Subcutaneous abdominal adipose tissue (tissue), 5 donors: ENCODE results near the gene LPCAT2.

Experiments
- H3K27ac ChIP-seq: one replicate; pipeline ENCODE4 v1.7.0; 2013; ENCODE audit warnings: low read depth, mild to moderate bottlenecking, inconsistent platforms, low read length, moderate library complexity
- H3K27me3 ChIP-seq, 5 donors: one replicate each; pipeline ENCODE4 v1.7.0; 2013; ENCODE audit warnings: low read length in 5 of 5, inconsistent platforms in 1 of 5; ENCODE audit not compliant: control insufficient read depth in 5 of 5, insufficient read depth in 4 of 5
- H3K36me3 ChIP-seq, 5 donors: one replicate each; pipeline ENCODE4 v1.7.0; 2013; ENCODE audit warnings: low read length in 5 of 5; ENCODE audit not compliant: control insufficient read depth in 5 of 5, insufficient read depth in 5 of 5
- H3K4me1 ChIP-seq, 5 donors: one replicate each; pipeline ENCODE4 v1.7.0; 2013; ENCODE audit warnings: low read length in 5 of 5, mild to moderate bottlenecking in 3 of 5, moderate library complexity in 1 of 5; ENCODE audit not compliant: control insufficient read depth in 5 of 5, insufficient read depth in 5 of 5
- H3K4me3 ChIP-seq, 5 donors: one replicate each; pipeline ENCODE4 v1.7.0; 2013; ENCODE audit warnings: low read length in 5 of 5, low read depth in 1 of 5
- H3K9ac ChIP-seq, 5 donors: one replicate each; pipeline ENCODE4 v1.7.0; 2013; ENCODE audit warnings: low read length in 5 of 5, mild to moderate bottlenecking in 4 of 5, moderate library complexity in 3 of 5
- H3K9me3 ChIP-seq, 5 donors: one replicate each; pipeline ENCODE4 v1.7.0; 2013; ENCODE audit warnings: low read length in 5 of 5; ENCODE audit not compliant: control insufficient read depth in 5 of 5
- donor health status: healthy.
- donor health status: healthy.
- donor health status: healthy.
- donor health status: healthy.
- donor health status: healthy.

Gene LPCAT2

DNA sequence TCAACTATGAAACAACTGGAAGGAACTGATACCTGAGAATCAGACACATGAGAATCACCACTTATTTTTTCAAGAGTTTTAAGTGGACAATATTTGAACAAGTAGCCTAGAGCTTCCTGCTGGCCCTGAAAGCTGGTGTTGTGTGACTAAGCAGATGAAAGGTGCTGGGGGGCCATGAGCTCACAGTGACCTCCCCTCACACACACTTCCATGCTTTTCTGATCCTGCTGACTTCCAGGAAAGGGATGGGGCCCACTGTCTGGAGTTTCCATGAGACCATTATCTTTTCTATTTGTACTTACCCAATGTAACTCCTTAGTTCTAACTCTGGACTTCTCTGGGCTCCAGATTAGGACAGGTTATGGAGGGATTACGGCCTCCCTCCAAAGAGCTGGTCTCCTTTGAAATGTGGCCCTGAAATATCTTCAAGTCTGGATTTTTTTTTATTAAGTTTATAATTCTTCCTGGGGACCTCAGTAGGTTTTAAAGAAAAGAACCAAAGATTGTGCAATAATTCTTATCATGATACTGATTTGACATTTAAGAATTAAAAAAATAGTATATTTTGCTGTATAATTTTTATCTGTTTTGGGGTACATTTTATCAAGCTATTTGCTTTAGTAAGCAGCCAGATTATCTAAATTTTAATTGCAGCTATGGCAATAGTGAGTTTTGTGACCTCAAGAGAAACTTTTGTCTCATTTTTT is 62.5 kb downstream of the LPCAT2 start:
- Histone ChIP-seq H3K4me3 (no peak overlapping the region), H3K4me1 (peaks cover 4 to 39% (median 31%) of the 10 kb centered on the region in 5 donors), H3K27me3 (no peaks in the 10 kb centered on the region), H3K9ac (no peak overlapping the region), H3K36me3 (no peaks in the 10 kb centered on the region), H3K27ac (no peak overlapping the region), H3K9me3 (no peaks in the 10 kb centered on the region)

DNA sequence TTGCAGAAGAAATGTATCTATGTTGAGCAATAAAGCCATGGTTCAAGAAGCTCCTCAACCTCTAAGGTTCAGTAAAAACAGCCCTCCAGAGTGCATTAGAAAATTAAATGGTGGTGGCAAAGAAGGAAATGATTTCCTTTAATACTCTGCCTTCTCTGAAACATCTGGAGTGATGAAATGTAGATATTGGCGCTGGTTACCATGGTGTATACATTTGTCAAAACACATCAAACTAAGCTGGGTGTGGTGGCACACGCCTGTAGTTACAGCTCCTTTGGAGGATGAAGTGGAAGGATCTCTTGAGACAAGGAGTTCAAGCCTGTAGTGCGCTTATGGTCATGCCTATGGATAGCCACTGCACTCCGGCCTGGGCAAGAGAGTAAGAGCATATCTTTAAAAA is 63.6 kb downstream of the LPCAT2 start:
- Histone ChIP-seq H3K36me3 (no peaks in the 10 kb centered on the region), H3K9ac (no peak overlapping the region), H3K27me3 (no peaks in the 10 kb centered on the region), H3K4me1 (peaks cover 2 to 39% (median 31%) of the 10 kb centered on the region in 5 donors), H3K9me3 (no peaks in the 10 kb centered on the region), H3K4me3 (no peak overlapping the region), H3K27ac (no peak overlapping the region)

DNA sequence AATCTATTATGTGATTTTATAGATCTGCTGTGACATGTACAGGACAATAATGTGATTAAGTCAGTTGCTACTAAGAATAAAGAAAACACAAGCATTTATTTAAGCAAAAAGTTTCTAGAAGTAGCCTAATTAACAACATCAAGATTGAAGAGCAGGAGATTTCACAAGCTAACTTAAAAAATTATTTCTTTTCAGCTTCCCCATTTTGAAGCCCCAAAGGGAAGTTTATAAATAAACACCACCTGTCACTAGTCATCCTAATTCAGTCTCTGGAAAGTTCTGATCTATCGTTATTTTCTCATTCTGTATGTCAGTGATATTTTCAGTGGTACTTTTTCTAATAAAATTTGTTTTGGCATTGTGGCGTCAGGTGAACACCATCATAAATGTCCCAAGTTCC is 65.9 kb downstream of the LPCAT2 start:
- Histone ChIP-seq H3K4me3 (no peak overlapping the region), H3K4me1 (peaks cover 0 to 21% (median 15%) of the 10 kb centered on the region in 5 donors), H3K9me3 (no peaks in the 10 kb centered on the region), H3K27ac (no peak overlapping the region), H3K9ac (no peak overlapping the region), H3K36me3 (peaks cover 0 to 11% (median 5%) of the 10 kb centered on the region in 5 donors), H3K27me3 (no peaks in the 10 kb centered on the region)

- Histone ChIP-seq H3K4me1 (peaks cover 0 to 21% (median 15%) of the 10 kb centered on the region in 5 donors), H3K36me3 (peaks cover 0 to 14% (median 6%) of the 10 kb centered on the region in 5 donors), H3K9ac (no peak overlapping the region), H3K27ac (no peak overlapping the region), H3K4me3 (no peak overlapping the region), H3K9me3 (no peaks in the 10 kb centered on the region), H3K27me3 (no peaks in the 10 kb centered on the region)
These were observed 66.6 kb downstream of the LPCAT2 start for GRCh38 chr16:55575496-55575895.

DNA sequence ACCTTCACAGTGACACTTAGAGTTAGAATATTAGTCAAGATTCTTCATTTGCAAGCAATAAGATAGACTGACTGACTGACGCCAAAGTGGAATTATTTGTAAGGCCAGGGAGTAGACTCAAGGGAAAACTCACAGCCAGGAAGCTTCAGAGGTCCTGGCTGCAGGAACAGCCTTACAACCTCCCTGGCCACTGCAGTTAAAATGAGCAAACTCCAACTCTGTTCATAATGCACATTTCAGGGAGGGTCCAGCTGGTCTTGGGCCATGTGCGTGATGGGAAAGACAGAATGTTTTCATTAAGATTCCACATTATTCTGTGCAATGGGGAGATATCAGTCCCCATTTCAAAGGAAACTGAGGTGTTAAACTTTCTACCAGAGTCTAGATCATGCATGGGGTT is 67.5 kb downstream of the LPCAT2 start:
- Histone ChIP-seq H3K9ac (no peak overlapping the region), H3K27ac (no peak overlapping the region), H3K9me3 (no peaks in the 10 kb centered on the region), H3K4me3 (peak overlapping the region in 1 of 5 donors; percentile 12), H3K27me3 (no peaks in the 10 kb centered on the region), H3K4me1 (peaks cover 0 to 21% (median 15%) of the 10 kb centered on the region in 5 donors), H3K36me3 (peaks cover 0 to 17% (median 6%) of the 10 kb centered on the region in 5 donors)

GRCh38 chr16:55577887-55578286 is 69.0 kb downstream of the LPCAT2 start:
- Histone ChIP-seq H3K27ac (no peak overlapping the region), H3K4me1 (peaks cover 0 to 21% (median 15%) of the 10 kb centered on the region in 5 donors), H3K9me3 (no peaks in the 10 kb centered on the region), H3K27me3 (no peaks in the 10 kb centered on the region), H3K36me3 (peaks cover 0 to 17% (median 6%) of the 10 kb centered on the region in 5 donors), H3K9ac (no peak overlapping the region), H3K4me3 (no peak overlapping the region)

GRCh38 chr16:55585631-55586030 is 76.8 kb downstream of the LPCAT2 start:
- Histone ChIP-seq H3K36me3 (peaks cover 0 to 4% (median 1%) of the 10 kb centered on the region in 5 donors), H3K9me3 (no peaks in the 10 kb centered on the region), H3K27ac (no peak overlapping the region), H3K4me1 (peaks cover 0 to 2% (median 0%) of the 10 kb centered on the region in 5 donors), H3K27me3 (no peaks in the 10 kb centered on the region), H3K9ac (no peak overlapping the region), H3K4me3 (no peak overlapping the region)

DNA sequence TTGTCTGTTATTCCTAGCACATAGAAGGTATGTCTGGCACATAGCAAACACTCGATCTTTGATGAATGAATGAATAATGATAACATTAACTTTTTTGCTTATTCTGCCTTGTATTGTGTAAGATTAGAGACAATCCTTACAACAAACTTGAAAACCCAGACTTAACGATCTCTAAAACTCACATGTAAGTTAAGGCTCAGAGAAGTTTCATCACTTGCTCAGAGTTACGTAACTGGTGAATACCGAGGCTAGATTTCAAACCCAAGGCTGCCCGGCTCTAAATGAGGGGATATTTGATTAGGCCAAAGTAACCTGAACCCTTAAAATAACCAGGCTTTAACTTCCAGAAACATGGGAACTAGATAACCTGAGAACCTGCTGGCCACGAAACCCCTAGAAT is 79.9 kb downstream of the LPCAT2 start:
- H3K4me1 ChIP-seq, result peaks cover 0 to 11% (median 0%) of the 10 kb centered on the region in 5 donors

GRCh38 chr16:55592306-55592705 is 83.4 kb downstream of the LPCAT2 start:
- no peaks in the 10 kb centered on the region for H3K27me3 ChIP-seq
- no peak overlapping the region for H3K4me3 ChIP-seq
- H3K27ac ChIP-seq, result no peak overlapping the region
- H3K9me3 ChIP-seq, result no peaks in the 10 kb centered on the region
- peaks cover 0 to 11% (median 0%) of the 10 kb centered on the region in 5 donors for H3K4me1 ChIP-seq
- no peaks in the 10 kb centered on the region for H3K36me3 ChIP-seq
- no peak overlapping the region for H3K9ac ChIP-seq

More for the DNA sequence above, 79.9 kb downstream of the LPCAT2 start:
- H3K27ac ChIP-seq, result no peak overlapping the region
- H3K27me3 ChIP-seq, result no peaks in the 10 kb centered on the region
- H3K9me3 ChIP-seq, result no peaks in the 10 kb centered on the region
- no peak overlapping the region for H3K4me3 ChIP-seq
- no peak overlapping the region for H3K9ac ChIP-seq
- peaks cover 0 to 1% (median 0%) of the 10 kb centered on the region in 5 donors for H3K36me3 ChIP-seq

- H3K9ac ChIP-seq, result no peak overlapping the region
- H3K4me3 ChIP-seq, result no peak overlapping the region
- H3K27me3 ChIP-seq, result no peaks in the 10 kb centered on the region
- no peak overlapping the region for H3K27ac ChIP-seq
- no peaks in the 10 kb centered on the region for H3K36me3 ChIP-seq
- no peaks in the 10 kb centered on the region for H3K9me3 ChIP-seq
- peaks cover 0 to 5% (median 0%) of the 10 kb centered on the region in 5 donors for H3K4me1 ChIP-seq
These were observed 89.1 kb downstream of the LPCAT2 start for GRCh38 chr16:55597928-55598327.
